Neural cell (in vitro differentiated cells): Measurements from ENCODE around the gene APBA1. TPM values are rescaled to one million over a fixed set of nuclear protein-coding genes. Genes with fewer than 3 reads are reported as not detected.
"Not testable (repeated sequence)": the region's sequence is repeated elsewhere in the genome, so short reads cannot be mapped to it uniquely, and the experiment has no call there.

Source experiments
- H2AFZ ChIP-seq: fragments of 200-600, 300-800 bp; sonication (generic), shearing (Covaris generic); 2 replicates; pipeline ENCODE4 v1.6.0; 2014; ENCODE audit warnings: low read depth, mild to moderate bottlenecking, antibody characterized with exemption, low read length, moderate library complexity
- H3F3A ChIP-seq: fragments of 200-600 bp; shearing (Covaris generic); 2 replicates; pipeline ENCODE4 v1.6.1; 2016; ENCODE audit warnings: mild to moderate bottlenecking, moderate library complexity, mixed read lengths, antibody characterized with exemption, low read length; ENCODE audit not compliant: insufficient read depth, poor library complexity, severe bottlenecking
- H3K27ac ChIP-seq: fragments of 200-600, 300-800 bp; sonication (generic), shearing (Covaris generic); 2 replicates; pipeline ENCODE4 v1.5.1; 2014; ENCODE audit warnings: mild to moderate bottlenecking, low read length, moderate library complexity
- H3K27me3 ChIP-seq: fragments of 300-800, 200-600 bp; sonication (generic), shearing (Covaris generic); 2 replicates; pipeline ENCODE4 v1.6.0; 2014; ENCODE audit warnings: mild to moderate bottlenecking, low read depth, low read length, moderate library complexity; ENCODE audit not compliant: insufficient read depth
- H3K36me3 ChIP-seq: fragments of 300-800, 200-600 bp; sonication (generic), shearing (Covaris generic); 2 replicates; pipeline ENCODE4 v1.5.1; 2014; ENCODE audit warnings: mild to moderate bottlenecking, antibody characterized with exemption, low read length, moderate library complexity; ENCODE audit not compliant: insufficient read depth
- H3K4me2 ChIP-seq: fragments of 300-800, 200-600 bp; sonication (generic), shearing (Covaris generic); 2 replicates; pipeline ENCODE4 v1.6.0; 2014; ENCODE audit warnings: mild to moderate bottlenecking, low read length
- H3K4me3 ChIP-seq: fragments of 300-800, 200-600 bp; sonication (generic), shearing (Covaris generic); 2 replicates; pipeline ENCODE4 v1.5.1; 2014; ENCODE audit warnings: mild to moderate bottlenecking, low read length, moderate library complexity
- H3K79me2 ChIP-seq: fragments of 200-600 bp; shearing (Covaris generic); replicated peaks from 2 replicates; pipeline ENCODE4 v1.6.0; 2014; ENCODE audit warnings: mild to moderate bottlenecking, low read length, moderate library complexity; ENCODE audit not compliant: insufficient read depth
- H3K9ac ChIP-seq: fragments of 300-800, 200-600 bp; sonication (generic), shearing (Covaris generic); 2 replicates; pipeline ENCODE4 v1.6.1; 2016; ENCODE audit warnings: mild to moderate bottlenecking, low read length, mixed read lengths
- H3K9me2 ChIP-seq: fragments of 200-600 bp; shearing (Covaris generic); 2 replicates; pipeline ENCODE4 v1.6.1; 2016; ENCODE audit warnings: mild to moderate bottlenecking, low read length, mixed read lengths; ENCODE audit not compliant: insufficient read depth
- H3K9me3 ChIP-seq: fragments of 200-600, 300-800 bp; sonication (generic), shearing (Covaris generic); 2 replicates; pipeline ENCODE4 v1.6.1; 2016; ENCODE audit warnings: mild to moderate bottlenecking, mixed run types, low read length, moderate library complexity, mixed read lengths
- H4K20me1 ChIP-seq: fragments of 200-600 bp; shearing (Covaris generic); 2 replicates; pipeline ENCODE4 v1.6.1; 2016; ENCODE audit warnings: mild to moderate bottlenecking, mixed run types; ENCODE audit not compliant: insufficient read depth
- EP300 ChIP-seq: fragments of 450-650 bp; conservative IDR thresholded peaks from 2 replicates; pipeline ENCODE4 v1.6.1; 2014; ENCODE audit warnings: antibody characterized with exemption, mild to moderate bottlenecking, moderate library complexity; ENCODE audit not compliant: poor library complexity, severe bottlenecking
- EZH2 ChIP-seq: fragments of 200-600, 300-800 bp; shearing (Covaris generic), sonication (generic); IDR thresholded peaks from 2 replicates; pipeline ENCODE4 v1.6.1; 2014; ENCODE audit warnings: antibody characterized with exemption, low read length, borderline replicate concordance, mild to moderate bottlenecking; ENCODE audit not compliant: insufficient read depth, poor library complexity, severe bottlenecking
- MXI1 ChIP-seq: fragments of 450-650 bp; conservative IDR thresholded peaks from 2 replicates; pipeline ENCODE4 v1.6.1; 2014; ENCODE audit warnings: antibody characterized with exemption, mild to moderate bottlenecking; ENCODE audit not compliant: poor library complexity, severe bottlenecking
- POLR2AphosphoS5 ChIP-seq: IDR thresholded peaks from 2 replicates; pipeline ENCODE4 v1.6.1; 2012
- RAD21 ChIP-seq: fragments of 450-650 bp; conservative IDR thresholded peaks from 2 replicates; pipeline ENCODE4 v1.6.1; 2014; ENCODE audit warnings: antibody characterized with exemption, mild to moderate bottlenecking, moderate library complexity
- SMC3 ChIP-seq: fragments of 450-650 bp; conservative IDR thresholded peaks from 2 replicates; pipeline ENCODE4 v1.6.1; 2014; ENCODE audit warnings: antibody characterized with exemption, mild to moderate bottlenecking, moderate library complexity; ENCODE audit not compliant: poor library complexity
- TAF1 ChIP-seq: IDR thresholded peaks from 2 replicates; pipeline ENCODE4 v1.6.1; 2012; ENCODE audit warnings: low read depth
- polyA plus RNA-seq: library from polyadenylated mRNA; depleted of rRNA; stranded (reverse); fragments of >200 nt; gene quantifications from 2 replicates; pipeline ENCODE4 v1.2.3, GENCODE V29; 2014
- TF ChIP-seq, protein P1 (sequence below): fragments of 450-650 bp; IDR thresholded peaks from 2 replicates; pipeline ENCODE4 v1.5.1; 2014; ENCODE audit warnings: antibody characterized with exemption, mild to moderate bottlenecking, moderate library complexity; ENCODE audit not compliant: poor library complexity, severe bottlenecking
- TF ChIP-seq, protein P2 (sequence below): IDR thresholded peaks from 2 replicates; pipeline ENCODE4 v1.6.1; 2012; ENCODE audit warnings: borderline replicate concordance

The APBA1 gene
- polyA plus RNA-seq, 1 donor from 2014 or later = 10.9 TPM

- H3F3A ChIP-seq = no peaks in the 10 kb centered on the region
- no peaks in the 10 kb centered on the region for H3K36me3 ChIP-seq
- H3K27ac ChIP-seq = no peak overlapping the region
- no peak overlapping the region for H2AFZ ChIP-seq
- no peak overlapping the region for H3K4me3 ChIP-seq
- H3K9me2 ChIP-seq = no peaks in the 10 kb centered on the region
- no peak overlapping the region for H3K9ac ChIP-seq
- no peaks in the 10 kb centered on the region for H3K27me3 ChIP-seq
- H4K20me1 ChIP-seq = no peaks in the 10 kb centered on the region
- no peaks in the 10 kb centered on the region for H3K9me3 ChIP-seq
- TF ChIP-seq TAF1 (no peak), EP300 (no peak), RAD21 (no peak), SMC3 (no peak), POLR2AphosphoS5 (no peak)
- H3K79me2 ChIP-seq = no peaks in the 10 kb centered on the region
- H3K4me2 ChIP-seq = no peak overlapping the region
Measured at GRCh38 chr9:69411931-69412740, 260.0 kb downstream of the APBA1 start.

- H3K27ac ChIP-seq = no peak overlapping the region
- no peak overlapping the region for H2AFZ ChIP-seq
- no peaks in the 10 kb centered on the region for H3F3A ChIP-seq
- no peaks in the 10 kb centered on the region for H3K9me2 ChIP-seq
- H3K9me3 ChIP-seq = no peaks in the 10 kb centered on the region
- H3K4me2 ChIP-seq = no peak overlapping the region
- H3K79me2 ChIP-seq = no peaks in the 10 kb centered on the region
- no peaks in the 10 kb centered on the region for H3K27me3 ChIP-seq
- no peak overlapping the region for H3K9ac ChIP-seq
- no peaks in the 10 kb centered on the region for H4K20me1 ChIP-seq
- TF ChIP-seq POLR2AphosphoS5 (no peak), EP300 (no peak)
- H3K4me3 ChIP-seq = no peak overlapping the region
- H3K36me3 ChIP-seq = no peaks in the 10 kb centered on the region
Measured at GRCh38 chr9:69411246-69411645, 260.9 kb downstream of the APBA1 start.

DNA sequence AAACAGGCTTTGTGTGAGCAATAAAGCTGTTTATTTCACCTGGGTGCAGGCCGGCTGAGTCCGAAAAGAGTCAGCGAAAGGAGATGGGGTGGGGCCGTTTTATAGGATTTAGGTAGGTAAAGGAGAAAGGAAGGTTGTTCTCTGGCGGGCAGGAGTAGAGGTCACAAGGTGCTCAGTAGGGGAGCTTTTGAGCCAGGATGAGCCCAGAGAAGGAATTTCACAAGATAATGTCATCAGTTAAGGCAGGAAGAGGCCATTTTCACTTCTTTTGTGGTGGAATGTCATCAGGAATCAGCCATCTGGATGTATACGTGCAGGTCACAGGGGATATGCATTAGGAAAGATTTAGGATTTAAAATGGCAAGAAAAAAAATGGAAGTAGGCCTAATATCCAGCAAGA, 262.2 kb downstream of the APBA1 start:
- not testable (repeated sequence) for H3K27me3 ChIP-seq, H3K27ac ChIP-seq, H3K9me2 ChIP-seq, H3F3A ChIP-seq, H4K20me1 ChIP-seq, H3K9ac ChIP-seq, H3K9me3 ChIP-seq, H2AFZ ChIP-seq, H3K79me2 ChIP-seq, H3K36me3 ChIP-seq, H3K4me3 ChIP-seq, H3K4me2 ChIP-seq

DNA sequence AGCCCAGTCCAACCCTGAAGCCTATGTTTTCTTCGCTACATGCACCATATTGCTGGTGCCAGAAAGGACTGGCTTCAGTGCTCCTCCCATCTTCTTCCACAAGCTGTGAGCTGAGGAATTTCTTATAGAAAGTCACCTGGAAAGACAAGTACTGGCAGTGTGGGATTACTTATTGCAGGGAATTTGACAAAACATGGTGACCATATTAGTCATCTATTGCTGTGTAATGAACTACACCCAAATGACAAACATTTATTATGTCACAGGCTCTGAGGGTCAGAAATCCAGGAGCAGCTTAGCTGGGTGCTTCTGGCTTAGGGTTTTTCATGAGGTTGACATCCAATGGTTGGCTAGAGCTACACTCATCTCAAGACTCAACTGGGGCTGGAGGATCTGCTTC, 271.7 kb downstream of the APBA1 start:
- no peak overlapping the region for H3K4me2 ChIP-seq
- H3K27ac ChIP-seq = no peak overlapping the region
- H3K9me2 ChIP-seq = no peaks in the 10 kb centered on the region
- H3K36me3 ChIP-seq = no peaks in the 10 kb centered on the region
- no peak overlapping the region for H3K4me3 ChIP-seq
- no peaks in the 10 kb centered on the region for H3K79me2 ChIP-seq
- H4K20me1 ChIP-seq = no peaks in the 10 kb centered on the region
- H2AFZ ChIP-seq = no peak overlapping the region
- no peaks in the 10 kb centered on the region for H3K9me3 ChIP-seq
- H3K27me3 ChIP-seq = no peaks in the 10 kb centered on the region
- H3F3A ChIP-seq = no peaks in the 10 kb centered on the region
- TF ChIP-seq EP300 (no peak), EZH2 (no peak), SMC3 (no peak), POLR2AphosphoS5 (no peak), TAF1 (no peak), RAD21 (no peak), MXI1 (no peak)
- TF ChIP-seq, protein P1, sequence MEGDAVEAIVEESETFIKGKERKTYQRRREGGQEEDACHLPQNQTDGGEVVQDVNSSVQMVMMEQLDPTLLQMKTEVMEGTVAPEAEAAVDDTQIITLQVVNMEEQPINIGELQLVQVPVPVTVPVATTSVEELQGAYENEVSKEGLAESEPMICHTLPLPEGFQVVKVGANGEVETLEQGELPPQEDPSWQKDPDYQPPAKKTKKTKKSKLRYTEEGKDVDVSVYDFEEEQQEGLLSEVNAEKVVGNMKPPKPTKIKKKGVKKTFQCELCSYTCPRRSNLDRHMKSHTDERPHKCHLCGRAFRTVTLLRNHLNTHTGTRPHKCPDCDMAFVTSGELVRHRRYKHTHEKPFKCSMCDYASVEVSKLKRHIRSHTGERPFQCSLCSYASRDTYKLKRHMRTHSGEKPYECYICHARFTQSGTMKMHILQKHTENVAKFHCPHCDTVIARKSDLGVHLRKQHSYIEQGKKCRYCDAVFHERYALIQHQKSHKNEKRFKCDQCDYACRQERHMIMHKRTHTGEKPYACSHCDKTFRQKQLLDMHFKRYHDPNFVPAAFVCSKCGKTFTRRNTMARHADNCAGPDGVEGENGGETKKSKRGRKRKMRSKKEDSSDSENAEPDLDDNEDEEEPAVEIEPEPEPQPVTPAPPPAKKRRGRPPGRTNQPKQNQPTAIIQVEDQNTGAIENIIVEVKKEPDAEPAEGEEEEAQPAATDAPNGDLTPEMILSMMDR = no peak
- TF ChIP-seq, protein P2, sequence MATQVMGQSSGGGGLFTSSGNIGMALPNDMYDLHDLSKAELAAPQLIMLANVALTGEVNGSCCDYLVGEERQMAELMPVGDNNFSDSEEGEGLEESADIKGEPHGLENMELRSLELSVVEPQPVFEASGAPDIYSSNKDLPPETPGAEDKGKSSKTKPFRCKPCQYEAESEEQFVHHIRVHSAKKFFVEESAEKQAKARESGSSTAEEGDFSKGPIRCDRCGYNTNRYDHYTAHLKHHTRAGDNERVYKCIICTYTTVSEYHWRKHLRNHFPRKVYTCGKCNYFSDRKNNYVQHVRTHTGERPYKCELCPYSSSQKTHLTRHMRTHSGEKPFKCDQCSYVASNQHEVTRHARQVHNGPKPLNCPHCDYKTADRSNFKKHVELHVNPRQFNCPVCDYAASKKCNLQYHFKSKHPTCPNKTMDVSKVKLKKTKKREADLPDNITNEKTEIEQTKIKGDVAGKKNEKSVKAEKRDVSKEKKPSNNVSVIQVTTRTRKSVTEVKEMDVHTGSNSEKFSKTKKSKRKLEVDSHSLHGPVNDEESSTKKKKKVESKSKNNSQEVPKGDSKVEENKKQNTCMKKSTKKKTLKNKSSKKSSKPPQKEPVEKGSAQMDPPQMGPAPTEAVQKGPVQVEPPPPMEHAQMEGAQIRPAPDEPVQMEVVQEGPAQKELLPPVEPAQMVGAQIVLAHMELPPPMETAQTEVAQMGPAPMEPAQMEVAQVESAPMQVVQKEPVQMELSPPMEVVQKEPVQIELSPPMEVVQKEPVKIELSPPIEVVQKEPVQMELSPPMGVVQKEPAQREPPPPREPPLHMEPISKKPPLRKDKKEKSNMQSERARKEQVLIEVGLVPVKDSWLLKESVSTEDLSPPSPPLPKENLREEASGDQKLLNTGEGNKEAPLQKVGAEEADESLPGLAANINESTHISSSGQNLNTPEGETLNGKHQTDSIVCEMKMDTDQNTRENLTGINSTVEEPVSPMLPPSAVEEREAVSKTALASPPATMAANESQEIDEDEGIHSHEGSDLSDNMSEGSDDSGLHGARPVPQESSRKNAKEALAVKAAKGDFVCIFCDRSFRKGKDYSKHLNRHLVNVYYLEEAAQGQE = no peak
- no peak overlapping the region for H3K9ac ChIP-seq
